ENCODE results near the gene ASS1.

GRCh38 chr9:130452835-130453234, 8.1 kb downstream of the ASS1 start:
- no peak for TF ChIP-seq CTCF (IDR thresholded peaks at IDR 0.05; ENCODE audit: insufficient read depth, low read depth, low read length)
- TF ChIP-seq EZH2 (IDR thresholded peaks at IDR 0.05; ENCODE audit: insufficient read depth, low read length) = no peak

Data from astrocyte (in vitro differentiated cells and primary cell).